HCT116 (cell line): ENCODE results near the gene EBPL. TPM values are rescaled to one million over a fixed set of nuclear protein-coding genes. Genes with fewer than 3 reads are reported as not detected.

ENCODE experiments used
- ATAC-seq: fragments of 200-7000 bp; cut with Tn5 transposase; 2 replicates; pipeline ENCODE4 v1.9.1; 2020; ENCODE audit warnings: mild to moderate bottlenecking, moderate library complexity
- BruUV-seq: library from RNA; stranded (reverse); fragments of 400-500 nt; replicated peaks from 2 replicates; lab custom pipeline; 2021; lab: Mats Ljungman, UMichigan
- CTCF ChIA-PET: fragments of 300-600 bp; sonication (Branson Sonifier 250); formaldehyde crosslinking; loops from one replicate; lab custom pipeline; 2021; ENCODE audit warnings: antibody characterized with exemption; lab: Charles Lee
- POLR2A ChIA-PET: fragments of 300-600, 350-600 bp; sonication (Branson Sonifier 250); formaldehyde crosslinking; loops from one replicate; lab custom pipeline; 2021; ENCODE audit warnings: antibody characterized with exemption; lab: Charles Lee
- RAD21 ChIA-PET, 2 experiments: fragments of 300-600 bp; sonication (Branson Sonifier 250); formaldehyde crosslinking; loops; one replicate each; lab custom pipeline; 2023; ENCODE audit warnings: low total read pairs in 2 of 2; ENCODE audit not compliant: uncharacterized antibody in 2 of 2, unreplicated experiment in 2 of 2, low non-redundant PET in 1 of 2; lab: Charles Lee
- DNase-seq: peaks from one replicate; pipeline ENCODE4 v3.0.0-alpha.2; 2010; ENCODE audit warnings: low read depth, low spot score
- H2AFZ ChIP-seq: fragments of 200-600 bp; shearing (Covaris generic), sonication (generic); 2 replicates; pipeline ENCODE4 v1.6.1; 2017; ENCODE audit warnings: low read depth, mixed run types, mixed read lengths, antibody characterized with exemption, low read length; ENCODE audit not compliant: poor library complexity, severe bottlenecking
- H3K27ac ChIP-seq: 2 replicates; pipeline ENCODE4 v1.5.1; 2012; ENCODE audit warnings: low read depth, low read length
- H3K27me3 ChIP-seq: fragments of 200-600 bp; sonication (generic); 2 replicates; pipeline ENCODE4 v1.6.1; 2016; ENCODE audit warnings: mixed run types, low read length, mixed read lengths; ENCODE audit not compliant: insufficient read depth
- H3K36me3 ChIP-seq, 2 experiments: fragments of 200-500 bp in 1 of 2; fragments of 200-600 bp in 1 of 2; sonication (Bioruptor generic) in 1 of 2; sonication (generic) in 1 of 2; 2 replicates each; pipeline versions ENCODE4 v1.5.1 to v1.6.1; 2014 to 2016; ENCODE audit warnings: low read length in 2 of 2, inconsistent platforms in 1 of 2, mixed read lengths in 1 of 2, mixed run types in 1 of 2; ENCODE audit not compliant: insufficient read depth in 2 of 2, control insufficient read depth in 1 of 2
- H3K4me1 ChIP-seq, 2 experiments: fragments of 200-600 bp in 1 of 2; sonication (generic) in 1 of 2; 2 replicates each; pipeline versions ENCODE4 v1.5.1 to v1.6.1; 2012 to 2017; ENCODE audit warnings: low read length in 2 of 2, inconsistent platforms in 1 of 2, mild to moderate bottlenecking in 1 of 2, mixed read lengths in 1 of 2, mixed run types in 1 of 2, moderate library complexity in 1 of 2; ENCODE audit not compliant: insufficient read depth in 2 of 2, control insufficient read depth in 1 of 2
- H3K4me2 ChIP-seq: fragments of 200-600 bp; sonication (generic); 2 replicates; pipeline ENCODE4 v1.6.1; 2017; ENCODE audit warnings: mixed run types, low read length, mixed read lengths
- H3K4me3 ChIP-seq, 2 experiments: fragments of 200-600 bp in 1 of 2; sonication (generic) in 1 of 2; replicated peaks in 1 of 2; 2 replicates each; pipeline ENCODE4 v1.5.1; 2011 to 2016; ENCODE audit warnings: low read length in 2 of 2, control low read depth in 1 of 2, low read depth in 1 of 2, mild to moderate bottlenecking in 1 of 2, mixed read lengths in 1 of 2, mixed run types in 1 of 2
- H3K79me2 ChIP-seq: fragments of 200-600 bp; sonication (generic); 2 replicates; pipeline ENCODE4 v1.6.1; 2017; ENCODE audit warnings: mild to moderate bottlenecking, mixed run types, low read length, moderate library complexity, mixed read lengths; ENCODE audit not compliant: insufficient read depth
- H3K9ac ChIP-seq: fragments of 200-600 bp; sonication (generic); 2 replicates; pipeline ENCODE4 v1.6.1; 2016; ENCODE audit warnings: low read length, mixed read lengths
- H3K9me2 ChIP-seq: fragments of 200-600 bp; sonication (generic), shearing (Covaris generic); 2 replicates; pipeline ENCODE4 v1.6.1; 2017; ENCODE audit warnings: mixed run types, mild to moderate bottlenecking, moderate library complexity; ENCODE audit not compliant: insufficient read depth
- H3K9me3 ChIP-seq, 2 experiments: fragments of 200-500 bp in 1 of 2; fragments of 200-600 bp in 1 of 2; sonication (Bioruptor generic) in 1 of 2; sonication (generic) in 1 of 2; 2 replicates each; pipeline ENCODE4 v1.6.1; 2014 to 2017; ENCODE audit warnings: low read length in 2 of 2, mixed read lengths in 2 of 2, inconsistent platforms in 1 of 2, low read depth in 1 of 2, mild to moderate bottlenecking in 1 of 2, mixed run types in 1 of 2, moderate library complexity in 1 of 2; ENCODE audit not compliant: control insufficient read depth in 1 of 2, insufficient read depth in 1 of 2
- H4K20me1 ChIP-seq: fragments of 200-600 bp; sonication (generic), shearing (Covaris generic); 2 replicates; pipeline ENCODE4 v1.6.1; 2017; ENCODE audit warnings: mixed run types, mild to moderate bottlenecking, moderate library complexity; ENCODE audit not compliant: insufficient read depth
- CBX3 ChIP-seq: IDR thresholded peaks from 2 replicates; pipeline ENCODE4 v1.6.1; 2012; ENCODE audit warnings: low read depth
- CEBPB ChIP-seq: IDR thresholded peaks from 2 replicates; pipeline ENCODE4 v1.6.1; 2012; ENCODE audit warnings: low read depth
- CTCF ChIP-seq, 3 experiments: fragments of 200-600 bp in 1 of 3; sonication (generic) in 1 of 3; IDR thresholded peaks in 2 of 3; conservative IDR thresholded peaks in 1 of 3; 2 replicates each; pipeline ENCODE4 v1.5.1; 2012 to 2017; ENCODE audit warnings: low read depth in 2 of 3, low read length in 2 of 3, antibody characterized with exemption in 1 of 3, borderline replicate concordance in 1 of 3, control low read depth in 1 of 3, mild to moderate bottlenecking in 1 of 3, mixed read lengths in 1 of 3, mixed run types in 1 of 3, moderate library complexity in 1 of 3; ENCODE audit not compliant: insufficient read depth in 1 of 3
- EGR1 ChIP-seq: IDR thresholded peaks from 2 replicates; pipeline ENCODE4 v1.6.1; 2012; ENCODE audit warnings: low read depth
- ELF1 ChIP-seq: IDR thresholded peaks from 2 replicates; pipeline ENCODE4 v1.6.1; 2012; ENCODE audit warnings: low read depth, borderline replicate concordance
- EZH2 ChIP-seq: fragments of 200-600 bp; sonication (generic); IDR thresholded peaks from 2 replicates; pipeline ENCODE4 v1.6.1; 2017; ENCODE audit warnings: antibody characterized with exemption, mixed run types
- EZH2phosphoT487 ChIP-seq: fragments of 200-600 bp; IDR thresholded peaks from 2 replicates; pipeline ENCODE4 v1.6.1; 2018; ENCODE audit warnings: antibody characterized with exemption, borderline replicate concordance
- FOSL1 ChIP-seq: IDR thresholded peaks from 2 replicates; pipeline ENCODE4 v1.6.1; 2012; ENCODE audit warnings: low read depth
- JUND ChIP-seq: IDR thresholded peaks from 2 replicates; pipeline ENCODE4 v1.6.1; 2012
- POLR2A ChIP-seq: IDR thresholded peaks from 2 replicates; pipeline ENCODE4 v1.7.0; 2011; ENCODE audit warnings: borderline replicate concordance; ENCODE audit not compliant: insufficient read depth, insufficient read length; ENCODE audit errors: extremely low read depth
- RAD21 ChIP-seq: IDR thresholded peaks from 2 replicates; pipeline ENCODE4 v1.6.1; 2012; ENCODE audit warnings: low read depth, mild to moderate bottlenecking
- SIN3A ChIP-seq: IDR thresholded peaks from 2 replicates; pipeline ENCODE4 v1.6.1; 2012; ENCODE audit warnings: low read depth
- SP1 ChIP-seq: IDR thresholded peaks from 2 replicates; pipeline ENCODE4 v1.6.1; 2012; ENCODE audit warnings: low read depth
- SRF ChIP-seq: IDR thresholded peaks from 2 replicates; pipeline ENCODE4 v1.6.1; 2012; ENCODE audit warnings: low read depth
- TCF7L2 ChIP-seq: IDR thresholded peaks from 2 replicates; pipeline ENCODE4 v1.7.0; 2011; ENCODE audit warnings: borderline replicate concordance, inconsistent platforms; ENCODE audit not compliant: insufficient read depth, insufficient read length; ENCODE audit errors: extremely low read depth
- YY1 ChIP-seq: IDR thresholded peaks from 2 replicates; pipeline ENCODE4 v1.6.1; 2011; ENCODE audit warnings: low read length, low read depth, moderate library complexity, mild to moderate bottlenecking; ENCODE audit not compliant: insufficient replicate concordance; ENCODE audit errors: extremely low read depth
- ZFX ChIP-seq: fragments of 450-650 bp; IDR thresholded peaks from 2 replicates; pipeline ENCODE4 v1.6.1; 2017
- intact Hi-C: fragments of 100-400 bp; cut with micrococcal nuclease; formaldehyde crosslinking; loops from 2 replicates; pipeline ENCODE4 v1.10.0; 2022
- total RNA-seq: library from RNA; stranded (reverse); gene quantifications from one replicate; pipeline ENCODE4 v1.2.1, GENCODE V29; 2021; ENCODE audit not compliant: unreplicated experiment

The EBPL gene
- total RNA-seq, 1 experiment from 2014 or later: 73.2 TPM

- no peaks in the 10 kb centered on the region for H3K9me2 ChIP-seq
- no peak overlapping the region for H3K4me2 ChIP-seq
- no peak overlapping the region for H2AFZ ChIP-seq
- no peak for ATAC-seq
- H3K9me3 ChIP-seq: no peaks in the 10 kb centered on the region
- RAD21 ChIA-PET: no interaction called here
- H3K4me3 ChIP-seq: no peak overlapping the region
- no peak overlapping the region for H3K9ac ChIP-seq
- POLR2A ChIA-PET: no interaction called here
- no peak for DNase-seq
- intact Hi-C loops: no loop called here
- no peaks in the 10 kb centered on the region for H3K79me2 ChIP-seq
- no peak overlapping the region for H3K27ac ChIP-seq
- TF ChIP-seq EZH2phosphoT487 (no peak), JUND (no peak), SP1 (no peak), EZH2 (no peak), POLR2A (no peak), ELF1 (no peak), CBX3 (no peak), CEBPB (no peak), TCF7L2 (no peak), SRF (no peak), FOSL1 (no peak), SIN3A (no peak), CTCF (IDR thresholded peaks at IDR 0.05 in 2 of 3, conservative IDR thresholded peaks at IDR 0.05 in 1 of 3; ENCODE audit: borderline replicate concordance in 1 of 3, insufficient read depth in 1 of 3, low read depth in 2 of 3, low read length in 2 of 3) (no peak), EGR1 (no peak), YY1 (no peak), ZFX (no peak), RAD21 (no peak)
- no TSS peak for BruUV-seq
- no peaks in the 10 kb centered on the region for H3K27me3 ChIP-seq
- H3K4me1 ChIP-seq: no peaks in the 10 kb centered on the region
- CTCF ChIA-PET: no interaction called here
- no peaks in the 10 kb centered on the region for H3K36me3 ChIP-seq
- no peaks in the 10 kb centered on the region for H4K20me1 ChIP-seq
Measured at GRCh38 chr13:49616676-49617065, 74.6 kb downstream of the EBPL start.
